ENCODE data around the gene PROC. TPM values are rescaled to one million over a fixed set of nuclear protein-coding genes. Genes with fewer than 3 reads are reported as not detected.

Gene PROC
- total RNA-seq, 1 donor from 2014 or later: 0.17 TPM

GRCh38 chr2:127437056-127437455, 18.8 kb downstream of the PROC start:
- H3K4me3 ChIP-seq (ENCODE audit: low read depth, low read length): no peak overlapping the region
- no peak for DNase-seq (ENCODE audit: low read depth)
- TF ChIP-seq, protein P1, sequence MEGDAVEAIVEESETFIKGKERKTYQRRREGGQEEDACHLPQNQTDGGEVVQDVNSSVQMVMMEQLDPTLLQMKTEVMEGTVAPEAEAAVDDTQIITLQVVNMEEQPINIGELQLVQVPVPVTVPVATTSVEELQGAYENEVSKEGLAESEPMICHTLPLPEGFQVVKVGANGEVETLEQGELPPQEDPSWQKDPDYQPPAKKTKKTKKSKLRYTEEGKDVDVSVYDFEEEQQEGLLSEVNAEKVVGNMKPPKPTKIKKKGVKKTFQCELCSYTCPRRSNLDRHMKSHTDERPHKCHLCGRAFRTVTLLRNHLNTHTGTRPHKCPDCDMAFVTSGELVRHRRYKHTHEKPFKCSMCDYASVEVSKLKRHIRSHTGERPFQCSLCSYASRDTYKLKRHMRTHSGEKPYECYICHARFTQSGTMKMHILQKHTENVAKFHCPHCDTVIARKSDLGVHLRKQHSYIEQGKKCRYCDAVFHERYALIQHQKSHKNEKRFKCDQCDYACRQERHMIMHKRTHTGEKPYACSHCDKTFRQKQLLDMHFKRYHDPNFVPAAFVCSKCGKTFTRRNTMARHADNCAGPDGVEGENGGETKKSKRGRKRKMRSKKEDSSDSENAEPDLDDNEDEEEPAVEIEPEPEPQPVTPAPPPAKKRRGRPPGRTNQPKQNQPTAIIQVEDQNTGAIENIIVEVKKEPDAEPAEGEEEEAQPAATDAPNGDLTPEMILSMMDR (conservative IDR thresholded peaks at IDR 0.05; ENCODE audit: low read depth, low read length): no peak

DNA sequence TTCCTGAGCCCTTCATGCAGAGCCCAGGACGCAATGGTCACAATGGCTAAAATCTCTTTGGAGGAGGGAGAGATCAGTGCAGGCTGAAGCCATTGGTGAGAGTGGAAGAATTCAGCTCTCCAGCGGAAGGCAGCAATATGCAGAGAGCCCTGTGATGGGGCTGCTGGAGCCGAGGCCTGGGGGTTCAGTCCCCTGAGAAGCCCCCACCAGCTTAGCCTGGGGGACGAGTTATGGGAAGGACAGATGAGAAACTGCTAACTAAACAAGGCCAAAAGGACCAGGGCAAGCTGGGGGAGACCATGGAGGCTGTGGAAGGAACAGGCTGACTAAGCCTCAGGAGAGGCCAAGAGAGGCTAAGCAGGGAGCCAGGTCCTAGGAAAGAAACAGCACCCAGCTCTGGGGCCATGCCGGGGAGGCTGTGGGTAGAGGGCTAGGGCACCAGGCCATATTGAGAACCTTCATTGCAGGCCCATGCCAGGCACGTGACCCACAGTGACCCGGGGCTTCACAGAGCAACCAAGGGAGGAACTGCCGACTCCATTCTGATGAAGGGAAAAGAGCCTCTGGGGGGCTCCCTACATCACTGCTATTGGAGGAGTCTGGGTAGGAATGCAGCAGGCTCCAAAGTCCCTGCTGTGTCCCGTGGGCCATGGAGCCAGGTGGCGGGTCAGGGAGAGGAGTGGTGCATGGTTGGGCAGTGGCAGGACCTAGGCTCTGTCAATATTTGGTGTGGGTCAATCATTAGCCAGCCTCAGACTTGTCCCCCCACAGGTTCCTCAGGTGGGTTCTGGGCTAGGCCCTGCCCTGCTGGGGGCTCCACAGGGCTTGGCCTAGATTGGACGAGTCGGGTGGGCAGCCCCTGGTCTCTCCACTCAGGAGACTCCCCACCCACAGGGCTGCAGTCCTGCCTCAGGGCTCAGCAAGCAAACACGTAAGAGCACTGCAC, 19.8 kb downstream of the PROC start:
- H3K4me3 ChIP-seq (ENCODE audit: low read depth, low read length): no peak overlapping the region
- TF ChIP-seq, protein P1 (conservative IDR thresholded peaks at IDR 0.05; ENCODE audit: low read depth, low read length): no peak
- no peak for DNase-seq (ENCODE audit: low read depth)

DNA sequence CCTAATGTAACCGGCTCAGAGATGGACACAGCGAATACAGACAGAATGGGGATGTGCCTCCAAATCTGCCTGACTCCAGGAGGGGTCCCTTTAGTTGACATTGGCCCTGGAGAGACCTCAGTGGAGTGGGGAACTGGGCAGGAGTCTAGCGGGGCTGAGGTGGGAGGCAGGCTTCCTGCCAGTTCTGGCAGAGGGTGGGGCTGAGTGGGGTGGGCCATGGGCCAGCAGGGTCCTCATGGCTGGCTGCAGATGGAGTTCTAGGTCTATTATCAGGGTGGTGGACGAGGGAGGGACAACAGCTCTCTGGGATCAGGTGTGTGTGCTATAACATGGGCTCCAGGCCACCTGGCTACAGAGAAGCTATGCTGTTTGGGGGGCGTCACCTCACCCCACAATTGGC, 21.1 kb downstream of the PROC start:
- no peak overlapping the region for H3K4me3 ChIP-seq (ENCODE audit: low read depth, low read length)
- no peak for DNase-seq (ENCODE audit: low read depth)
- TF ChIP-seq, protein P1 (conservative IDR thresholded peaks at IDR 0.05; ENCODE audit: low read depth, low read length): no peak

GRCh38 chr2:127448526-127448925, 30.3 kb downstream of the PROC start:
- no peak for DNase-seq (ENCODE audit: low read depth)
- TF ChIP-seq, protein P1 (conservative IDR thresholded peaks at IDR 0.05; ENCODE audit: low read depth, low read length): no peak
- no peak overlapping the region for H3K4me3 ChIP-seq (ENCODE audit: low read depth, low read length)

- TF ChIP-seq, protein P1 (conservative IDR thresholded peaks at IDR 0.05; ENCODE audit: low read depth, low read length): no peak
- H3K4me3 ChIP-seq (ENCODE audit: low read depth, low read length): no peak overlapping the region
- no peak for DNase-seq (ENCODE audit: low read depth)
Measured at GRCh38 chr2:127449414-127449813, 31.2 kb downstream of the PROC start.

DNA sequence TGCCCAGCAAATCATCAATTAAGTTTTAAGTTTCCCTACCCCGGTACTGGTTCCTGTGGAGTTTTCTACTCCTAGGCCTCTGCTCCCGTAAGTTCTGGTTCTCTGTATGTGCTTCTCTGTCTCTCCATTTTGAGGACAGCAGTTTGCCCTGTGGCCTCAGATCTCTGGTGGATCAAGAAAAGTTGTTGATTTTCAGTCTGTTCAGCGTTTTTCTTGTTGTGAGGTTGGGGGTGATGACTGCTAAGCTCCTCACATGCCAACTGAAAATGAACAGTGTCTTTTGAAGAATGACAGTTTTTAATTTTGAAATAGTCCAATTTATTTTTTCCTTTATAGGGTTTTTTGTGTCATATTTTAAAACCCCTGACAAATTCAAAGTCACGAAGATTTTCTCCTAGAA, 31.7 kb downstream of the PROC start:
- H3K4me3 ChIP-seq (ENCODE audit: low read depth, low read length): no peak overlapping the region

More for the DNA sequence above, 31.7 kb downstream of the PROC start:
- DNase-seq (ENCODE audit: low read depth): no peak
- TF ChIP-seq, protein P1 (conservative IDR thresholded peaks at IDR 0.05; ENCODE audit: low read depth, low read length): no peak

Measured in epithelial cell of proximal tubule (primary cell).